HepG2 (cell line): ENCODE results near the gene B3GNT7.

ENCODE experiments used
- ARHGAP35 ChIP-seq: sonication (generic); formaldehyde crosslinking; IDR thresholded peaks from 2 replicates; pipeline ENCODE4 v1.9.0; 2022; ENCODE audit warnings: mild to moderate bottlenecking, inconsistent platforms, moderate library complexity, missing genetic modification reagents, borderline replicate concordance
- EP300 ChIP-seq, 3 experiments: sonication (generic) in 1 of 3; formaldehyde crosslinking in 1 of 3; IDR thresholded peaks; 2 replicates each; pipeline versions ENCODE4 v1.5.1 to v1.6.1; 2011 to 2020; ENCODE audit warnings: low read depth in 2 of 3, low read length in 2 of 3, borderline replicate concordance in 1 of 3, improper control_type of control experiment in 1 of 3, mild to moderate bottlenecking in 1 of 3, missing genetic modification reagents in 1 of 3, moderate library complexity in 1 of 3
- EZH2 ChIP-seq: conservative IDR thresholded peaks from 2 replicates; pipeline ENCODE4 v1.6.1; 2012; ENCODE audit warnings: mild to moderate bottlenecking, low read depth, low read length, moderate library complexity
- MED13 ChIP-seq: sonication (generic); formaldehyde crosslinking; IDR thresholded peaks from 2 replicates; pipeline ENCODE4 v1.5.0; 2020; ENCODE audit warnings: missing genetic modification reagents
- ZFP90 ChIP-seq: sonication (generic); formaldehyde crosslinking; IDR thresholded peaks from 2 replicates; pipeline ENCODE4 v1.8.0; 2022; ENCODE audit warnings: missing genetic modification reagents, mild to moderate bottlenecking, inconsistent platforms, borderline replicate concordance
- ZNF264 ChIP-seq: sonication (generic); formaldehyde crosslinking; IDR thresholded peaks from 2 replicates; pipeline ENCODE4 v1.4.0; 2020; ENCODE audit warnings: missing genetic modification reagents
- ZNF331 ChIP-seq: sonication (generic); formaldehyde crosslinking; IDR thresholded peaks from 2 replicates; pipeline ENCODE4 v1.4.0; 2020; ENCODE audit warnings: missing genetic modification reagents
- ZNF530 ChIP-seq: sonication (generic); formaldehyde crosslinking; IDR thresholded peaks from 2 replicates; pipeline ENCODE4 v1.5.0; 2020; ENCODE audit warnings: low read depth, mild to moderate bottlenecking, missing genetic modification reagents
- TF ChIP-seq, protein P1 (sequence below): sonication (generic); formaldehyde crosslinking; IDR thresholded peaks from 2 replicates; pipeline ENCODE4 v1.5.0; 2020; ENCODE audit warnings: mild to moderate bottlenecking, missing genetic modification reagents, moderate library complexity
- TF ChIP-seq, protein P2 (sequence below): sonication (generic); formaldehyde crosslinking; IDR thresholded peaks from 2 replicates; pipeline ENCODE4 v1.8.1; 2023; ENCODE audit warnings: mild to moderate bottlenecking, missing genetic modification reagents

- TF ChIP-seq EZH2 = no peak
- TF ChIP-seq ZNF530 (CRISPR knock-in tag) = no peak
- no peak for TF ChIP-seq ARHGAP35 (CRISPR knock-in tag)
- TF ChIP-seq, protein P1, sequence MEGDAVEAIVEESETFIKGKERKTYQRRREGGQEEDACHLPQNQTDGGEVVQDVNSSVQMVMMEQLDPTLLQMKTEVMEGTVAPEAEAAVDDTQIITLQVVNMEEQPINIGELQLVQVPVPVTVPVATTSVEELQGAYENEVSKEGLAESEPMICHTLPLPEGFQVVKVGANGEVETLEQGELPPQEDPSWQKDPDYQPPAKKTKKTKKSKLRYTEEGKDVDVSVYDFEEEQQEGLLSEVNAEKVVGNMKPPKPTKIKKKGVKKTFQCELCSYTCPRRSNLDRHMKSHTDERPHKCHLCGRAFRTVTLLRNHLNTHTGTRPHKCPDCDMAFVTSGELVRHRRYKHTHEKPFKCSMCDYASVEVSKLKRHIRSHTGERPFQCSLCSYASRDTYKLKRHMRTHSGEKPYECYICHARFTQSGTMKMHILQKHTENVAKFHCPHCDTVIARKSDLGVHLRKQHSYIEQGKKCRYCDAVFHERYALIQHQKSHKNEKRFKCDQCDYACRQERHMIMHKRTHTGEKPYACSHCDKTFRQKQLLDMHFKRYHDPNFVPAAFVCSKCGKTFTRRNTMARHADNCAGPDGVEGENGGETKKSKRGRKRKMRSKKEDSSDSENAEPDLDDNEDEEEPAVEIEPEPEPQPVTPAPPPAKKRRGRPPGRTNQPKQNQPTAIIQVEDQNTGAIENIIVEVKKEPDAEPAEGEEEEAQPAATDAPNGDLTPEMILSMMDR (CRISPR knock-in tag) = no peak
- no peak for TF ChIP-seq ZFP90 (CRISPR knock-in tag)
- TF ChIP-seq, protein P2, sequence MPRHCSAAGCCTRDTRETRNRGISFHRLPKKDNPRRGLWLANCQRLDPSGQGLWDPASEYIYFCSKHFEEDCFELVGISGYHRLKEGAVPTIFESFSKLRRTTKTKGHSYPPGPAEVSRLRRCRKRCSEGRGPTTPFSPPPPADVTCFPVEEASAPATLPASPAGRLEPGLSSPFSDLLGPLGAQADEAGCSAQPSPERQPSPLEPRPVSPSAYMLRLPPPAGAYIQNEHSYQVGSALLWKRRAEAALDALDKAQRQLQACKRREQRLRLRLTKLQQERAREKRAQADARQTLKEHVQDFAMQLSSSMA (CRISPR knock-in tag) = no peak
- no peak for TF ChIP-seq ZNF264
- no peak for TF ChIP-seq MED13
- no peak for TF ChIP-seq ZNF331 (CRISPR knock-in tag)
- TF ChIP-seq EP300 (IDR thresholded peaks at IDR 0.05; ENCODE audit: low read depth in 2 of 2, low read length in 2 of 2) = no peak
- no peak for TF ChIP-seq EP300 (CRISPR knock-in tag; IDR thresholded peaks at IDR 0.05; ENCODE audit: borderline replicate concordance)
Measured at GRCh38 chr2:231384109-231384435, 11.4 kb upstream of the B3GNT7 start.
